ENCODE results near the gene ZP1. TPM values are rescaled to one million over a fixed set of nuclear protein-coding genes. Genes with fewer than 3 reads are reported as not detected.

The ZP1 gene
- total RNA-seq, 1 experiment from 2014 or later: not detected

DNA sequence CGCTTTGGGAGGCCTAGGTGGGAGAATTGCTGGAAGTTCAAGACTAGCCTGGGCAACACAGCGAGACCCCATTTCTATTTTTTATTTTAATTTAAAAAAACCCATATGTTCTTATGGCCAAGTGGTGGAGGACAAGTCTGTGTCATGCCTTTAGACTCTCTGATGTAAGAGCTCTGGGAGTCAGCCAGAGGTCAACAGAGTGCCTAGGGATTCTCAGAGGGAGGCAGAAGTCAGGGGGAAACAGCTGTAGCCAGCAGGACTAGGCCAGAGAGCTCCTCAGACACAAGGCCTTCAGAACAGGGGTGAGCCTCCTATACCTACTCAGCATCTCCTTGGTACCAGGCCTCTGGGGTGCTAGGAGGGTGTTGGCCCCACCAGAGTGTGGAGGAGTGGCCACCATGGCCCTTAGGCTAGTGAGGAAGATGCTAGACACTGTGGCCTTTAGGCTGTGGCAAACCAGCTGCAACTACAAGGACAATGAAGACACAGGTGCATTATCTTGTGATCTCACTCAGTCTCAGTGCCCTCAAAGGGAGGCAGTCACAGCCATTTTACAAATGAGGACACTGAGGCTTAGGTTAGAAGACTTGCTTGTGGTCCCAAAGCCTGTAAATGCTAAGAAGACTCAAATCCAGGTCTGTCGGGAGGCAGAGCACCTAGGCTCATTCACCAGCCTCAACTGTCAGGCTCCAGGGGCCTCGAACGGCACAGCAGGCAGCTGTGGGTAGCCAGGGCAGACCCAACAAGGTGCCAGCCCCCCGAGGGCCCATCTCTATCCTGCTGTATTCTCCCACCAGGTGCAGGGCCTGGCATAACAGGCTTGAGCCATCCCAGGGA, 5.0 kb downstream of the ZP1 start:
- H3K36me3 Mint-ChIP-seq (ENCODE audit: insufficient read depth, unreplicated experiment): no peaks in the 10 kb centered on the region
- ChIA-PET CTCF (interaction anchor here (0.9 to 1.1 kb wide), 2 partner anchors 15 to 17 kb away, joined by 4 to 5 read pairs; no protein-coding TSS in a partner anchor), POLR2A (no interaction called here)
- H3K27ac Mint-ChIP-seq (ENCODE audit: unreplicated experiment): no peak overlapping the region
- Histone ChIP-seq H3K9me3 (no peaks in the 10 kb centered on the region), H3K4me1 (no peaks in the 10 kb centered on the region), H3K27me3 (replicated peaks; ENCODE audit: control insufficient read depth, insufficient read depth, low read length) (no peaks in the 10 kb centered on the region), H3K4me3 (ENCODE audit: low read depth, low read length) (no peak overlapping the region), H3K36me3 (ENCODE audit: control insufficient read depth, insufficient read depth, low read length) (no peaks in the 10 kb centered on the region)
- intact Hi-C loops (cut with micrococcal nuclease; ENCODE audit: unreplicated experiment): no loop called here
- no peaks in the 10 kb centered on the region for H3K9me3 Mint-ChIP-seq (ENCODE audit: unreplicated experiment)
- H3K4me3 Mint-ChIP-seq (ENCODE audit: unreplicated experiment): no peak overlapping the region
- no peak for DNase-seq
- no peaks in the 10 kb centered on the region for H3K27me3 Mint-ChIP-seq (ENCODE audit: insufficient read depth, unreplicated experiment)
- TF ChIP-seq, protein P1, sequence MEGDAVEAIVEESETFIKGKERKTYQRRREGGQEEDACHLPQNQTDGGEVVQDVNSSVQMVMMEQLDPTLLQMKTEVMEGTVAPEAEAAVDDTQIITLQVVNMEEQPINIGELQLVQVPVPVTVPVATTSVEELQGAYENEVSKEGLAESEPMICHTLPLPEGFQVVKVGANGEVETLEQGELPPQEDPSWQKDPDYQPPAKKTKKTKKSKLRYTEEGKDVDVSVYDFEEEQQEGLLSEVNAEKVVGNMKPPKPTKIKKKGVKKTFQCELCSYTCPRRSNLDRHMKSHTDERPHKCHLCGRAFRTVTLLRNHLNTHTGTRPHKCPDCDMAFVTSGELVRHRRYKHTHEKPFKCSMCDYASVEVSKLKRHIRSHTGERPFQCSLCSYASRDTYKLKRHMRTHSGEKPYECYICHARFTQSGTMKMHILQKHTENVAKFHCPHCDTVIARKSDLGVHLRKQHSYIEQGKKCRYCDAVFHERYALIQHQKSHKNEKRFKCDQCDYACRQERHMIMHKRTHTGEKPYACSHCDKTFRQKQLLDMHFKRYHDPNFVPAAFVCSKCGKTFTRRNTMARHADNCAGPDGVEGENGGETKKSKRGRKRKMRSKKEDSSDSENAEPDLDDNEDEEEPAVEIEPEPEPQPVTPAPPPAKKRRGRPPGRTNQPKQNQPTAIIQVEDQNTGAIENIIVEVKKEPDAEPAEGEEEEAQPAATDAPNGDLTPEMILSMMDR (IDR thresholded peaks at IDR 0.05; ENCODE audit: insufficient read depth in 1 of 2, low read depth in 1 of 2, low read length in 1 of 2, severe bottlenecking in 1 of 2, unreplicated experiment in 1 of 2): no peak
- BruUV-seq (replicated peaks): no TSS peak
- H3K4me1 Mint-ChIP-seq (ENCODE audit: low read depth, unreplicated experiment): no peaks in the 10 kb centered on the region

DNA sequence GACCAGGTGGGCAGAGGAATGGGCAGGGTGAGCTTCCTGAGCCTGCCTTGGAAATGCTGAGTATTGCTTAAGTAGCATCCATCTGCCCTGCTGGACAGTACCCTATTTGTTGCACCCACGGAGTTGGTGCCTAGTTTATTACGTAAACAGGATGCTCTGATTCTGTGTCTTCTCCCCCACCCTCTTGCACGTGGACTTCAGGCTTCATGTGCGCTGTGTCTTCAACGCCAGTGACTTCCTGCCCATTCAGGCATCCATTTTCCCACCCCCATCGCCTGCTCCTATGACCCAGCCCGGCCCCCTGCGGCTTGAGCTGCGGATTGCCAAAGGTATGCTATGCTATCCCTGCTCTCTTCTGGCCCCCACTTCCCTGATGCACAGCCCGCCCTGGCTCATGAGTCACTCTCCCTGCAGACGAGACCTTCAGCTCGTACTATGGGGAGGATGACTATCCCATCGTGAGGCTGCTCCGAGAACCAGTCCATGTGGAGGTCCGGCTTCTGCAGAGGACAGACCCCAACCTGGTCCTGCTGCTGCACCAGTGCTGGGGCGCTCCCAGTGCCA, 5.7 kb downstream of the ZP1 start:
- BruUV-seq (replicated peaks): no TSS peak
- ChIA-PET POLR2A (no interaction called here), CTCF (no interaction called here)
- no peak overlapping the region for H3K4me3 ChIP-seq (ENCODE audit: low read depth, low read length)
- H3K36me3 ChIP-seq (ENCODE audit: control insufficient read depth, insufficient read depth, low read length): no peaks in the 10 kb centered on the region
- no peak overlapping the region for H3K4me3 Mint-ChIP-seq (ENCODE audit: unreplicated experiment)
- H3K27me3 ChIP-seq (replicated peaks; ENCODE audit: control insufficient read depth, insufficient read depth, low read length): no peaks in the 10 kb centered on the region
- no peak overlapping the region for H3K27ac Mint-ChIP-seq (ENCODE audit: unreplicated experiment)
- no peaks in the 10 kb centered on the region for H3K9me3 ChIP-seq
- H3K4me1 Mint-ChIP-seq (ENCODE audit: low read depth, unreplicated experiment): no peaks in the 10 kb centered on the region
- no peaks in the 10 kb centered on the region for H3K27me3 Mint-ChIP-seq (ENCODE audit: insufficient read depth, unreplicated experiment)
- DNase-seq: no peak
- TF ChIP-seq, protein P1 (IDR thresholded peaks at IDR 0.05; ENCODE audit: insufficient read depth in 1 of 2, low read depth in 1 of 2, low read length in 1 of 2, severe bottlenecking in 1 of 2, unreplicated experiment in 1 of 2): no peak
- intact Hi-C loops (cut with micrococcal nuclease; ENCODE audit: unreplicated experiment): no loop called here
- H3K9me3 Mint-ChIP-seq (ENCODE audit: unreplicated experiment): no peaks in the 10 kb centered on the region
- no peaks in the 10 kb centered on the region for H3K4me1 ChIP-seq
- H3K36me3 Mint-ChIP-seq (ENCODE audit: insufficient read depth, unreplicated experiment): no peaks in the 10 kb centered on the region

DNA sequence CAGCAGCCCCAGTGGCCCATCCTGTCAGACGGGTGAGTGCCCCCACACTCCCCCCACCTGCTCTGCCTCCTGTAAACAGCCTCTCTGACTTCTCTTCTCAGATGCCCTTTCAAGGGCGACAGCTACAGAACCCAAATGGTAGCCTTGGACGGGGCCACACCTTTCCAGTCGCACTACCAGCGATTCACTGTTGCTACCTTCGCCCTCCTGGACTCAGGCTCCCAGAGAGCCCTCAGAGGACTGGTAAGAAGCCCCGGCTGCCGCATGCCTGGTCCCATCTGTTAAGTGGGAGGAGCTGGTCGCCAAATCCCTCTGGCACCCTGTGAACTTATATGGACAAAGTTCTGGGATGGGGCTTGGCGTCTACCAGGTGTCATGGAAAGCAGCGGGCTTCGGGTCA, 6.2 kb downstream of the ZP1 start:
- H3K4me3 Mint-ChIP-seq (ENCODE audit: unreplicated experiment): no peak overlapping the region
- no peaks in the 10 kb centered on the region for H3K27me3 ChIP-seq (replicated peaks; ENCODE audit: control insufficient read depth, insufficient read depth, low read length)
- no peak overlapping the region for H3K27ac Mint-ChIP-seq (ENCODE audit: unreplicated experiment)
- no TSS peak for BruUV-seq (replicated peaks)
- TF ChIP-seq, protein P1 (IDR thresholded peaks at IDR 0.05; ENCODE audit: insufficient read depth in 1 of 2, low read depth in 1 of 2, low read length in 1 of 2, severe bottlenecking in 1 of 2, unreplicated experiment in 1 of 2): no peak
- intact Hi-C loops (cut with micrococcal nuclease; ENCODE audit: unreplicated experiment): no loop called here
- POLR2A ChIA-PET: no interaction called here
- CTCF ChIA-PET: no interaction called here
- DNase-seq: no peak
- no peaks in the 10 kb centered on the region for H3K4me1 ChIP-seq
- no peaks in the 10 kb centered on the region for H3K9me3 ChIP-seq
- no peaks in the 10 kb centered on the region for H3K27me3 Mint-ChIP-seq (ENCODE audit: insufficient read depth, unreplicated experiment)
- no peaks in the 10 kb centered on the region for H3K36me3 ChIP-seq (ENCODE audit: control insufficient read depth, insufficient read depth, low read length)
- no peaks in the 10 kb centered on the region for H3K4me1 Mint-ChIP-seq (ENCODE audit: low read depth, unreplicated experiment)
- no peak overlapping the region for H3K4me3 ChIP-seq (ENCODE audit: low read depth, low read length)
- no peaks in the 10 kb centered on the region for H3K36me3 Mint-ChIP-seq (ENCODE audit: insufficient read depth, unreplicated experiment)
- no peaks in the 10 kb centered on the region for H3K9me3 Mint-ChIP-seq (ENCODE audit: unreplicated experiment)
